Activated CD8-positive, alpha-beta memory T cell treated with anti-CD3 and anti-CD28 coated beads, Interleukin-2, amount 50 U/mL, for 48 hours (primary cell): ENCODE measurements around the gene CAVIN1.
"Not testable (repeated sequence)": the region's sequence is repeated elsewhere in the genome, so short reads cannot be mapped to it uniquely, and the experiment has no call there.

ENCODE experiments used
- DNase-seq: peaks from one replicate; pipeline ENCODE4 v3.0.0-alpha.2; 2020

CAVIN1 gene

GRCh38 chr17:42429726-42430447 lies 6.8 kb upstream of the CAVIN1 start:
- DNase-seq = no peak

GRCh38 chr17:42428141-42428944 lies 5.3 kb upstream of the CAVIN1 start:
- no peak for DNase-seq

- DNase-seq = no peak
Measured at GRCh38 chr17:42424991-42425610, 2.0 kb upstream of the CAVIN1 start.

GRCh38 chr17:42423766-42424165 lies 710 bp upstream of the CAVIN1 start:
- DNase-seq = no peak

GRCh38 chr17:42422412-42422957 lies 571 bp downstream of the CAVIN1 start:
- DNase-seq = peak; percentile 75

GRCh38 chr17:42421507-42422338 lies 1.3 kb downstream of the CAVIN1 start:
- DNase-seq = no peak

GRCh38 chr17:42421136-42421506 lies 1.9 kb downstream of the CAVIN1 start:
- DNase-seq = no peak

GRCh38 chr17:42417981-42418380 lies 5.1 kb downstream of the CAVIN1 start:
- DNase-seq = not testable (repeated sequence)

GRCh38 chr17:42414704-42415409 lies 8.2 kb downstream of the CAVIN1 start:
- DNase-seq = peak; percentile 70

GRCh38 chr17:42413464-42414040 lies 9.5 kb downstream of the CAVIN1 start:
- DNase-seq = no peak

GRCh38 chr17:42411905-42412679 lies 11.0 kb downstream of the CAVIN1 start:
- no peak for DNase-seq

- no peak for DNase-seq
Measured at GRCh38 chr17:42411361-42411760, 11.7 kb downstream of the CAVIN1 start.

GRCh38 chr17:42410319-42410685 lies 12.8 kb downstream of the CAVIN1 start:
- no peak for DNase-seq

GRCh38 chr17:42409523-42410318 lies 13.3 kb downstream of the CAVIN1 start:
- DNase-seq = no peak

- no peak for DNase-seq
Measured at GRCh38 chr17:42408061-42408460, 15.0 kb downstream of the CAVIN1 start.

GRCh38 chr17:42407289-42407836 lies 15.7 kb downstream of the CAVIN1 start:
- peak; percentile 73 for DNase-seq

- no peak for DNase-seq
Measured at GRCh38 chr17:42406615-42407288, 16.3 kb downstream of the CAVIN1 start.

GRCh38 chr17:42405963-42406495 lies 17.0 kb downstream of the CAVIN1 start:
- DNase-seq = peak; percentile 91

- no peak for DNase-seq
Measured at GRCh38 chr17:42405076-42405475, 18.0 kb downstream of the CAVIN1 start.
